Activated B cell treated with CpG ODN at 0.5 μM for 24 hours (primary cell): ENCODE data around the gene LDLRAD4. TPM values are rescaled to one million over a fixed set of nuclear protein-coding genes. Genes with fewer than 3 reads are reported as not detected.

Experiments used
- ATAC-seq: fragments of 200-7000 bp; cut with Tn5 transposase; one replicate; pipeline ENCODE4 v1.10.0; 2021; ENCODE audit warnings: low read depth, mild to moderate bottlenecking, moderate library complexity
- CTCF ChIA-PET: fragments of 350-600 bp; sonication (Branson Sonifier 250); formaldehyde crosslinking; loops from one replicate; lab custom pipeline; 2021; ENCODE audit warnings: antibody characterized with exemption; lab: Charles Lee
- POLR2A ChIA-PET: fragments of 350-600 bp; sonication (Branson Sonifier 250); formaldehyde crosslinking; loops from one replicate; lab custom pipeline; 2021; ENCODE audit warnings: antibody characterized with exemption; lab: Charles Lee
- DNase-seq: peaks from one replicate; pipeline ENCODE4 v3.0.0; 2022
- H3K27ac Mint-ChIP-seq: one replicate; pipeline ENCODE4 v1.8.0; 2020; ENCODE audit warnings: mixed read lengths
- H3K27me3 Mint-ChIP-seq: one replicate; pipeline ENCODE4 v1.8.0; 2021; ENCODE audit warnings: mixed read lengths
- H3K36me3 Mint-ChIP-seq: one replicate; pipeline ENCODE4 v1.8.0; 2021; ENCODE audit warnings: low read depth, mixed read lengths
- H3K4me1 Mint-ChIP-seq: one replicate; pipeline ENCODE4 v1.8.0; 2021; ENCODE audit warnings: mixed read lengths
- H3K4me3 Mint-ChIP-seq: one replicate; pipeline ENCODE4 v1.8.0; 2020; ENCODE audit warnings: mild to moderate bottlenecking, mixed read lengths
- H3K9me3 Mint-ChIP-seq: one replicate; pipeline ENCODE4 v1.8.0; 2020; ENCODE audit warnings: mixed read lengths
- intact Hi-C: fragments of 100-400 bp; cut with micrococcal nuclease; formaldehyde crosslinking; loops from one replicate; pipeline ENCODE4 v1.15.1; 2024
- total RNA-seq: library from RNA; stranded (reverse); gene quantifications from 2 replicates; pipeline ENCODE4 v1.2.3, GENCODE V29; 2022
- TF ChIP-seq, protein P1 (sequence below): fragments of 200-600 bp; IDR thresholded peaks from one replicate; pipeline ENCODE4 v1.8.0; 2022; ENCODE audit warnings: antibody characterized with exemption, mild to moderate bottlenecking

LDLRAD4 gene
- total RNA-seq, 1 donor from 2014 or later = 66.9 TPM

DNA sequence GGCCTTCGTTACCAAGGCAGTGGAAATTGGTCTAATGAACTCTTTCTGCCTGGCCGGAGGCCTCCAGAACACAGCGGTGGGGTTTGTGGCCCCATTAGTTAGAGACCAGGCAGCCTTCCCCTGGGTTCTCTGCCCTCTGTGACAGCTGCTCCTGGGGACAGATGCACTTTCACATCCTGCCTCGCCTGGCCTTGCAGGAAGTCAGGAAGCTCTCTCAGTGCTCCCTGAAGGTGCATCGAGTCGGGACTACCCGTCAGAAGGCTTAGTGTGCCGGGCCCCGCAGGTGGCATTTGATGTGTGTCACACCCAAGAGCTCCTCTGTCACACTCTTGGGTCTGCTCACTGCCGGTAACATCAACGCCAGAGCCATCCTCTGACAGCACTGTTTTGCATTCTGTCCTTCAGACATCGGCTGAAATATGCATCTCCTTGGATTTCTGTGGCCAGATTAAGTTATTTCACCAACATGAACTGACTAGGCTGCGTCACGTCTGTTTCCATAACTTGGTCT lies 158.3 kb downstream of the LDLRAD4 start:
- H3K27me3 Mint-ChIP-seq = no peaks in the 10 kb centered on the region
- ATAC-seq (peak; percentile 15), DNase-seq (no peak)
- no peaks in the 10 kb centered on the region for H3K36me3 Mint-ChIP-seq
- CTCF ChIA-PET = no interaction called here
- no peak overlapping the region for H3K27ac Mint-ChIP-seq
- POLR2A ChIA-PET = no interaction called here
- H3K9me3 Mint-ChIP-seq = no peaks in the 10 kb centered on the region
- TF ChIP-seq, protein P1, sequence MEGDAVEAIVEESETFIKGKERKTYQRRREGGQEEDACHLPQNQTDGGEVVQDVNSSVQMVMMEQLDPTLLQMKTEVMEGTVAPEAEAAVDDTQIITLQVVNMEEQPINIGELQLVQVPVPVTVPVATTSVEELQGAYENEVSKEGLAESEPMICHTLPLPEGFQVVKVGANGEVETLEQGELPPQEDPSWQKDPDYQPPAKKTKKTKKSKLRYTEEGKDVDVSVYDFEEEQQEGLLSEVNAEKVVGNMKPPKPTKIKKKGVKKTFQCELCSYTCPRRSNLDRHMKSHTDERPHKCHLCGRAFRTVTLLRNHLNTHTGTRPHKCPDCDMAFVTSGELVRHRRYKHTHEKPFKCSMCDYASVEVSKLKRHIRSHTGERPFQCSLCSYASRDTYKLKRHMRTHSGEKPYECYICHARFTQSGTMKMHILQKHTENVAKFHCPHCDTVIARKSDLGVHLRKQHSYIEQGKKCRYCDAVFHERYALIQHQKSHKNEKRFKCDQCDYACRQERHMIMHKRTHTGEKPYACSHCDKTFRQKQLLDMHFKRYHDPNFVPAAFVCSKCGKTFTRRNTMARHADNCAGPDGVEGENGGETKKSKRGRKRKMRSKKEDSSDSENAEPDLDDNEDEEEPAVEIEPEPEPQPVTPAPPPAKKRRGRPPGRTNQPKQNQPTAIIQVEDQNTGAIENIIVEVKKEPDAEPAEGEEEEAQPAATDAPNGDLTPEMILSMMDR = no peak
- no peak overlapping the region for H3K4me3 Mint-ChIP-seq
- intact Hi-C loops = loop anchor here (10.0 kb wide), 1 partner anchor 238 kb away; no protein-coding TSS in a partner anchor
- H3K4me1 Mint-ChIP-seq = peaks cover 38% of the 10 kb centered on the region

DNA sequence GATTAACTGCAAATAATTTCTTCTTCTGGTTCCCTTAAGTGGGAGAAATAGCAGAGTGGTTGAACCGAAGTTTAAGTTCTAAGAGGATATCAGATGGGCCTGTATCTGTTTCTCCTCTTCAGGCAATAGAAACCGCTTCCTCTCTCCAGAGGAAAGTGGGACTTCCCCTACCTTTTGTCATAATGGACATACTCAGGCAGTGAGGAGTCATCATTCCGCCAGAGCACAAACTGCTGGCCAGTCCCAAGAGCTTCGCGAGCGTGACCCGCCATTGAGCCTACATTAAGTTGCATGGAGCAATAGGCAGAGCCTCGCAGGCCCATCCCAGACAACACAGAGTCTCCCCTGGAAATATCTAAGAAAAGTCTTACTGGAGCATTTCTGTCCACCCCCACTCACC lies 158.9 kb downstream of the LDLRAD4 start:
- intact Hi-C loops = loop anchor here (10.0 kb wide), 1 partner anchor 237 kb away; no protein-coding TSS in a partner anchor
- ChIA-PET POLR2A (no interaction called here), CTCF (no interaction called here)
- TF ChIP-seq, protein P1 = no peak
- peaks cover 38% of the 10 kb centered on the region for H3K4me1 Mint-ChIP-seq
- ATAC-seq (no peak), DNase-seq (no peak)
- H3K36me3 Mint-ChIP-seq = no peaks in the 10 kb centered on the region
- no peak overlapping the region for H3K27ac Mint-ChIP-seq
- H3K27me3 Mint-ChIP-seq = no peaks in the 10 kb centered on the region
- no peaks in the 10 kb centered on the region for H3K9me3 Mint-ChIP-seq
- H3K4me3 Mint-ChIP-seq = no peak overlapping the region

DNA sequence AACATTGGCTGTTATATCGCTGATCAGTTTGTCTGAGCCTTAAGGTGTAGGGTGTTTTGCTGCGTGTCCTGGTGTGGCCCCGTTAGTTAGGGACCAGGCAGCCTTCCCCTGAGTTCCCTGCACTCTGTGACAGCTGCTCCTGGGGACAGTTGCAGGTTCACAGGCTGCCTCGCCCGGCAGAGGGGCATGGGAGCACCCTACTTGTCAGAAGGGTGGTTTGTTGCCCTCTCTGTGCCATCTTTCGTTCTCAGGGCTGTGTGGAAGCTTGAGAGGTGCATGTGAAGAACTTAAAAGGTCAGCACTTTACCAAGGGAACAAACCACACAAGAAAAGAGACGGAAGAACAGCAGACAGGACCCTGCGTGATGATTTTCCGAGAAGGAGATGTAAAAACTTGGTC lies 159.6 kb downstream of the LDLRAD4 start:
- ChIA-PET CTCF (no interaction called here), POLR2A (no interaction called here)
- TF ChIP-seq, protein P1 = no peak
- Mint-ChIP-seq H3K9me3 (no peaks in the 10 kb centered on the region), H3K4me3 (no peak overlapping the region), H3K4me1 (peaks cover 41% of the 10 kb centered on the region), H3K27ac (no peak overlapping the region), H3K36me3 (no peaks in the 10 kb centered on the region), H3K27me3 (no peaks in the 10 kb centered on the region)
- ATAC-seq (no peak), DNase-seq (no peak)
- intact Hi-C loops = loop anchor here (10.0 kb wide), 1 partner anchor 237 kb away; no protein-coding TSS in a partner anchor

DNA sequence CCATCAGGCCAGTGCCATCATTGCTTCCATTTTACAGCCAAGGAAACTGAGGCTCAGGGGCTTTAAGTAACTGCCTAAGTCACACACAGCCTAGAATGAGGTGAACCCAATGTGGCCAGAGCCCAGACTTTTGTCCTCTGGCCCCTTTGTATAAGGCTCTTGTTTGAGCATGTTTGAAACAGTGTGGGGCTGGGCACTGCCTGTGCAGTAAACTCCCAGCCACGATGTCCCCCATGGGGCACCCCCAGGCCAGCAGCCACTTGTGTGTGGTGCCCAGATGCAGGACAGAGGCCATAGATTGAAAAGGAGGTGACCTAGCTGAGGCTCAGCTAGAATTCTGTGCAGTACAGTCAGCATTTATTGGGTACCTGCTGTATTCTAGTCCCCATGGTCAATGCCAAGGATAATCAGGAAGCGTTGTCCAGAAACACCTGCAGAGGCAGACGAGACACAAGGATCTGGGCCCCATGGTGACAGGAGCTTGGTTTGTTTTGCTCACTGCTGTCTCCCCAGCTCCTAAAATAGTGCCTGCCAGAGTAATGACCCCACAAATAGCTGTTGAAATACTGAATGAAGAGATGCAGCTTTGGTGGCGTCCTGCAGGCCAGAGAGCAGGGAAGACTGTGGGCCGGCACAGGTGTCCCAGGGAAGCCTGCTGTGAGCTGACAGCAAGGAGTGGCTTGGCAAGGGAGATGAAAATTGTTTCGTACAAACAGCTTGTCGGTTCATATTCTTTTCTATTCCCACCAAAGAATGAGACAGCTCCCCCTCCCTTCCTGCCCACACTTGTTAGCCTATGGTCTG lies 160.7 kb downstream of the LDLRAD4 start:
- Mint-ChIP-seq H3K4me3 (no peak overlapping the region), H3K36me3 (no peaks in the 10 kb centered on the region), H3K27ac (no peak overlapping the region), H3K4me1 (peaks cover 41% of the 10 kb centered on the region), H3K27me3 (no peaks in the 10 kb centered on the region), H3K9me3 (no peaks in the 10 kb centered on the region)
- intact Hi-C loops = loop anchor here (10.0 kb wide), 1 partner anchor 236 kb away; no protein-coding TSS in a partner anchor
- POLR2A ChIA-PET = no interaction called here
- ATAC-seq (no peak), DNase-seq (no peak)
- CTCF ChIA-PET = no interaction called here
- TF ChIP-seq, protein P1 = no peak

DNA sequence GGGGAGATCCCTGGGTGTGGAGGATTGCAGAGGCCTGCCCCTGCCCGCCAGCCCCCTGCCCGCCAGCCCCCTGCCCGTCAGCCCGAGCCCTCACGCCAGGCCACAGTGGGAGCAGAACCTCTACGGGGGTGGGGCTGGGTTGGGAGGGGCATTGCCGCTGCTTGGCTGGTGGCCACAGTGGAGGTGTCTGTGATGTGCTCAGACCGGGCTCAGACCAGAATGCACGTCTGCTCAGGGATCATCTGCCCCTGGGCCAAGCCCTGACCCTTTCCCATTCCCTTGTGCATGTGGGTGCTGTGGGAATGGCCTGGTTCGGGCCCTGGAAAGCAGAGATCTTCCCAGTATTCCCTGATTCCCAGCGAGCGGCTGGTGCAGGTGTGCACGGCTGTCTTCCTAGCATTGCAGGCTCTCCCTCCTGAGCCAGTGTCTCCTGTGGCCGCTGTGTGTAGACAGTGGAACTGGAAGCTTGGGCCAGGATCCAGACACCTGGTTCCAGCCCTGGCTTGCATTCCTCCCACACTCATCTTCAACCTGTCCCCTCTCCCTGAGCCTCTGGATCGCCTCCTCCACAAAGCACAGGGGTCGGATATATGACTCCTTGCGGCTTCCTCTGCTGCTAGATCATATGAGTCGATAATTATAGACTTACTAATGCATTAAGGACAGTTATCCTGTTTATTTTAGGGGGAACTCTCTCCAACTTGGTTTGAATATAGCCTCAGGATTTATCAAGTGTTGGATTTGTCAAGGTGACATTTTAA lies 161.6 kb downstream of the LDLRAD4 start:
- Mint-ChIP-seq H3K27me3 (no peaks in the 10 kb centered on the region), H3K4me1 (peaks cover 39% of the 10 kb centered on the region), H3K36me3 (no peaks in the 10 kb centered on the region), H3K27ac (no peak overlapping the region), H3K9me3 (no peaks in the 10 kb centered on the region), H3K4me3 (no peak overlapping the region)
- ChIA-PET CTCF (no interaction called here), POLR2A (no interaction called here)
- TF ChIP-seq, protein P1 = no peak
- ATAC-seq (no peak), DNase-seq (no peak)
- intact Hi-C loops = loop anchor here (5.0 to 10.0 kb wide), 3 partner anchors 57 to 235 kb away; partner anchors contain the start of gene LDLRAD4
